ENCODE data around the gene UVSSA.

Gene UVSSA

GRCh38 chr4:1413687-1414479 is 66.9 kb downstream of the UVSSA start:
- no peak for DNase-seq (ENCODE audit: low read depth)
- no peak for TF ChIP-seq CTCF (conservative IDR thresholded peaks at IDR 0.05; ENCODE audit: low read depth, low read length)
- H3K4me3 ChIP-seq (ENCODE audit: low read length), result no peak overlapping the region

DNA sequence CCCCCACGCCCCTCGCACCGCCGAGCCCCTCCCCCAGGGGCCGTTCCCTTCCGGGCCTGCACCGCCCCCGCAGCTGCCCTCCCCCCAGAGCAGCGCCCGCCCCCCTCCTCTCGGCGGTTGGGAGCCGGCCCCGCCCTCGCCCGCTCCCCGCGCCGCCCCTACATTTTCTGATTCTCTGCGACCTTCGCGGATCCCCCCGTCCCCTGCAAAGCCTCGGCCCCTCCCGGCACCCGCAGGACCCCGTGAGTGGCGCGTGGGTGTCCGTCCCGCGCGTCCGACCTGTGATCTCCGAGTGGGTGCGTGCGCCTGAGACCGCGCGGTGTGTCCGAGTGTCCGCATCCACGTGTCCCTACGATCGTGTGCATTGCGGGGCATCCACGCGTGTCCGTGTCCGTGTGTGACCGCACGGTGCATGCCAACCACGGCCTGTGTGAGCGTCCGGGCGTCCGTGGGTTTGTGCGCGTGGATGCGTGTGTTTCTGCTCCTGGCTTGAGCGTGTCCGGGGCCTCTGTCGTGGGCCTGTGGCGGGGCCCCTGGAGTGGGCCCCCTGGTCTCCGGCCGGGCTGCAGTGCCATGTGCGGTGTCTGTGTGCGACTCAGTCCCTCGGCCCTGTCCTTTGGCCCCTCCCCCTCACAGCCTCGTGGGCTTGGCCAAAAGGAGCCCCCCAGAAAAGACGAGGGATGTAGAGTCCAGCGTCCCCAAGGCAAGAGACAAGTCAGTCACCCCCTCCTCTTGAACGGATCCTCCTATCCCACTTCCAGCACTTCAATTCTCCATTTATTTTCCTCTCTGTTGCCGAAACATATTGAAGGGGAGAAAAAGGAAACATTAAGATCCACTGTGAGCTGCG is 68.0 kb downstream of the UVSSA start:
- no peak for DNase-seq (ENCODE audit: low read depth)
- TF ChIP-seq CTCF (conservative IDR thresholded peaks at IDR 0.05; ENCODE audit: low read depth, low read length), result no peak

DNA sequence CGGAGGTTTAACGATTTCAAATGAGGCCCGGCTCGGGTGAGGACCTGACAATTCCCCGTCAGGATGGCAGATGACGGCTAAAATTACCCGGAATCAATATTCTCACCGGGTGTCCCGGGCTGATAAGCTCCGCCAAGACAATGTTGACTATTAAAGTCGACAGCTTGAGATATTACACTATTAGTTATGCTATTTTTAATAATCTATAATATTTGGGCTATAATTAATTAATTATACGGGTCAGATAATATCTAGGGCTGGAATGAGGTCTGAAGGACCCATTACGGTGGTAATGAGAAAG is 68.6 kb downstream of the UVSSA start:
- no peak for DNase-seq (ENCODE audit: low read depth)
- no peak for TF ChIP-seq CTCF (conservative IDR thresholded peaks at IDR 0.05; ENCODE audit: low read depth, low read length)

More for the DNA sequence above, 68.0 kb downstream of the UVSSA start:
- H3K4me3 ChIP-seq (ENCODE audit: low read length), result no peak overlapping the region

GRCh38 chr4:1416051-1416947 is 69.3 kb downstream of the UVSSA start:
- no peak for TF ChIP-seq CTCF (conservative IDR thresholded peaks at IDR 0.05; ENCODE audit: low read depth, low read length)
- H3K4me3 ChIP-seq (ENCODE audit: low read length), result no peak overlapping the region
- no peak for DNase-seq (ENCODE audit: low read depth)

More for the DNA sequence above, 68.6 kb downstream of the UVSSA start:
- no peak overlapping the region for H3K4me3 ChIP-seq (ENCODE audit: low read length)

DNA sequence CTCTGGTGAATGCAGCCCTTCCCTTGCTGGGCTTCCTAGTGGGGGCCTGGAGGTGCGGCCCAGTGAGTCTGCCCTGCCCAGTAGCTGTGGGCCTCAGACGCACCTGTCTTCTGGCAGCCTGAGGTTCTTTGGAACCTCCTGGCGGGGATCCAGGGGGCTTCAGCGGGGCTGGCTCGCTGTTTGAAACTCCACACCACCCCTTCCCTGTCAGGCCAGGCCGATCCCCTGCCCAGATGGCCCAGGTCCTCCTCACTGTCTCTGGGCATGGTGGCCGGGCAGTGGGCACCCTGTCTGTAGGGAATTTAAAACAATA is 69.9 kb downstream of the UVSSA start:
- DNase-seq (ENCODE audit: low read depth), result no peak
- H3K4me3 ChIP-seq (ENCODE audit: low read length), result no peak overlapping the region
- no peak for TF ChIP-seq CTCF (conservative IDR thresholded peaks at IDR 0.05; ENCODE audit: low read depth, low read length)

DNA sequence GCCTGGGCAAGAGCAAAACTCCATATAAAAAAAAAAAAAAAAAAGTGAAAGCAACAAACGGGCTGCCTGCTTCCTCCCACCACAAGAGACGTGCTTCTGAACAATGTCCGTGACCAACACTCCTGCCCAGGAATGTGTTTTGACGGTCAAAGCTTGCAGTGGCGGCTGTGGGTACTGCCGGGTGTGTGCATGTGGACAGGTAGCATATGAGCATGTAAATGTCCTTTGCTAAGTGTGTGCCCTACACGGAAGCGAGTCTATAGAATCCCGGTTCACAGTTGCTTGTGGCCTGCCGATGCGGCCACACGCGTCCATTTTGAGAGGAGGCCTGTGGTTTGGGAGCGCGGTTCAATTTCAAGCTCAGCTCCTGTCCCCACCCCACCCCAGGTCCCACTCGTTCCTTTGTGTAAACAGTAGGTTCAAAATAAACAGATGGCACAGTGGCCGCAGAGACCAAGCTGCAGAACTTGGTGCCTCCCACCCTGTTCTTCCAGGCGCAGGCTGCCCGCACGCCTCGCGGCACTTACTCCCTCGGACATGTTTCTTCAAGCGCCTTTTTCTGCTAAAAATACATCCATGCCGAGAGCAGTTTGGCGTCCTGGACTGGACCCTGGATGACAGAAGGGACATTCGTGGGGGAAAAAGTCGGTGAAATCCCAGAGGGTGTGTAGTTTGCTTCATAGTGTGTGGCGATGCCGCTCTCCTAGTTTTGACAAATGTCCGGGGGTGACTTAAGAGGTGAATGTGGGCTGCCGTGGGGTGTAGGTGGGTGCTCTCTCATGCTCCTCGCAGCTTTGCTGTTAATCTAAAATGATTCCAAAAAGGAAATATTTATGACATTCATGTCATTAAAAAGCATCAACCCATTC is 70.7 kb downstream of the UVSSA start:
- DNase-seq (ENCODE audit: low read depth), result no peak
- H3K4me3 ChIP-seq (ENCODE audit: low read length), result no peak overlapping the region

More for the DNA sequence above, 70.7 kb downstream of the UVSSA start:
- TF ChIP-seq CTCF (conservative IDR thresholded peaks at IDR 0.05; ENCODE audit: low read depth, low read length), result no peak

Data from retinal pigment epithelial cell (primary cell).